Mucosa of stomach (tissue), 1 donor: ENCODE measurements around the gene MX1.
A peak's percentile ranks its signal among the peaks of the same experiment; 100 is the strongest.

Experiments used
- H3K27me3 ChIP-seq: one replicate; pipeline ENCODE4 v1.7.0; 2013; ENCODE audit warnings: mild to moderate bottlenecking, low read length; ENCODE audit not compliant: control insufficient read depth, insufficient read depth
- H3K36me3 ChIP-seq: one replicate; pipeline ENCODE4 v1.7.0; 2013; ENCODE audit warnings: low read length; ENCODE audit not compliant: control insufficient read depth, insufficient read depth
- H3K4me1 ChIP-seq: one replicate; pipeline ENCODE4 v1.7.0; 2013; ENCODE audit warnings: mild to moderate bottlenecking, low read length; ENCODE audit not compliant: control insufficient read depth, insufficient read depth
- H3K4me3 ChIP-seq: one replicate; pipeline ENCODE4 v1.7.0; 2013; ENCODE audit warnings: low read length
- H3K9ac ChIP-seq: one replicate; pipeline ENCODE4 v1.7.0; 2013; ENCODE audit warnings: mild to moderate bottlenecking, low read length, moderate library complexity
- H3K9me3 ChIP-seq: one replicate; pipeline ENCODE4 v1.7.0; 2013; ENCODE audit warnings: mild to moderate bottlenecking, low read length, moderate library complexity; ENCODE audit not compliant: control insufficient read depth
- donor health status: Pancreatic carcinoma.

The MX1 gene

DNA sequence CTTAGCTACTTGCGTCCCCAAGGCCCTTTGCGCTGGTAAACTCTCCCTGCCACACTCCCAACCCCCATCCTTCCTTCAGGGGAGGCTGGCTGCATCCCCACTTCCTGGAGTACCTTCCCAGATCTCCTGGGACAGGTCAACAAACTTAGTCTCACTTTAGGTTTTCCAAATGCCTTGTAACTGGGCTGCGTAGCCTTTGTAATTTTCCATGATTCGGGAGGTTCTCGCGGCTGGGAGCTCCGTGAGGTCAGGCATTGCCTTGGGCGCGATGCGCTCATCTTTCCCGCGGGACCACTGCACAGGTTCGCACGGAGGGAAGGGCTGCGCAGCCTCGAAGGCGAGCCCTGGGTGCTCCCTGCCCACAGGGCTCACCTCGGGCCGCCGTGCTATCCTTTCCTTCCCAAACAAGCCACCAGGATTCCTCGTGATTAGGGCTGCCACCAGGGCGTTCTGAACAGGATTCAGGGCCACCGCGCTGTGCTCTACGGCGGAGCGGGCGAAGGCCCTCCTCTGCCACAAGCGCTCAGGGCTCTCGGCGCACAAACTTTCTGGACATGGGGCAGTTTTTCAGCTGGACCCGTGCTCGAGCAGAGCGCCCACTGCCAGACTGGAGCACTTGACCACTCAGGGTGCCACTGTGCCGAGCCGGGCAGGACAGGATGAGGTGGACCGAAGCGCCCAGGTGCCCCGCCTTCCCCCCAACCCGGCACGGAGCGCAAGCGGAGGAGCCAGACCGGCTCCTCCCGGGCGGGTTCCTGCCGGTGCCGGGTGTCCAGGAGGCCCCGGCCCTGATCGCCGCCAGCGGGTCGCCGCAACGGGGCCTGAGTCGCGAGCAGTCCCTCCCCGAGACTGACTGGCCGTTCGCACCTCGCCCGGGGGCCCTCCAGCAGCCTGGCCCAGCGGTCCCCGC is 80.8 kb downstream of the MX1 start:
- peak overlapping the region; percentile 72 for H3K4me3 ChIP-seq
- no peaks in the 10 kb centered on the region for H3K9me3 ChIP-seq
- H3K4me1 ChIP-seq, result peaks cover 45% of the 10 kb centered on the region
- peak overlapping the region; percentile 94 for H3K9ac ChIP-seq
- H3K27me3 ChIP-seq, result peaks cover 9% of the 10 kb centered on the region
- H3K36me3 ChIP-seq, result no peaks in the 10 kb centered on the region

DNA sequence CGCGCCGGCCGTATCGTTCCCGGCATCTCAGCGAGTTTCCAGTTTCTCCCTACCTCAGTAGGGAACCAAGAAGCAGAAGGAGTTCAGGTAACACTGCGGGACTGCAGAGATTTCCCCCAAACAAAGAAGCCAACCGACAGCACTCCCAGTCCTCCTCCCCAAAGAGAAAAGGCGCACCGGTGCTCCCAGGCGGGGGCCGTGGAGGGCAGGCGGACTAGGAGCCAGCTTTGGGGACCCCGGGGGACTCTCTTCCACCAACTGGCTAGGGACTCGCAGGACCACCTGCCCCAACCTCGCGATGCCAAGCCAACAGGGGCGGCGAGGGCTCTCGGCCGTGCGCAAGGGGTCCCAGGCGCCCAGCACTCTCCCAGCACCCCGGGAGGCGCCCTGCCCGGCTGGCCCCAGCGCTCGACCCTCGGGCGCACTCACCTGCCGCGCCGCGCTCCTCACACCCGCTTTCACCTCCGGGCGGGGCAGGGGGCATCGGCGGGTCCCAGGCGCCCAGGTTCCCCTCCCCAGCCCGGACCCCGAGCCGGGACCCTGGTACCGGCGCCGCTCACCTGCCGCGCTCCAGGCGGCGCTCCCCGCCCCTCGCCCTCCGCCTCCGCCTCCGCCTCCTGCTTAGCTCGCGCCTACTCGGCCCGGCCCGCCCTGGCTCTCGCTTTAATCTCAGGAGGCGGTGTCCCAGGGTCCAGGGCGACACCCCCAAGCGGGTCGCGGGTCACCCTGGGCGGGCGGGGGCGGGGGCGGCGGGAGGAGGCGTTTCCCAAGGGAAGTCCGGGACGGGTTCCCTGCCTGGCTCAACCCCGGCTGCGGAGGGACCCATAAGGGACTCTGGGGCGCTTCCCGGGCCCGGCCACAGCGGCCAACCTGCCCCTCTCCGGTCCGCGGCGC is 81.7 kb downstream of the MX1 start, which contains the start of gene TMPRSS2:
Gene TMPRSS2 (minus strand): TSS at position 638 of the 894 bp plus-strand sequence. CDS start 10,025 bp downstream, outside the sequence.
- H3K4me1 ChIP-seq, result peaks cover 39% of the 10 kb centered on the region
- H3K4me3 ChIP-seq, result peak within 1 kb of the TSS; percentile 72
- no peaks in the 10 kb centered on the region for H3K36me3 ChIP-seq
- no peaks in the 10 kb centered on the region for H3K9me3 ChIP-seq
- H3K27me3 ChIP-seq, result peaks cover 9% of the 10 kb centered on the region
- peak within 1 kb of the TSS; percentile 94 for H3K9ac ChIP-seq

DNA sequence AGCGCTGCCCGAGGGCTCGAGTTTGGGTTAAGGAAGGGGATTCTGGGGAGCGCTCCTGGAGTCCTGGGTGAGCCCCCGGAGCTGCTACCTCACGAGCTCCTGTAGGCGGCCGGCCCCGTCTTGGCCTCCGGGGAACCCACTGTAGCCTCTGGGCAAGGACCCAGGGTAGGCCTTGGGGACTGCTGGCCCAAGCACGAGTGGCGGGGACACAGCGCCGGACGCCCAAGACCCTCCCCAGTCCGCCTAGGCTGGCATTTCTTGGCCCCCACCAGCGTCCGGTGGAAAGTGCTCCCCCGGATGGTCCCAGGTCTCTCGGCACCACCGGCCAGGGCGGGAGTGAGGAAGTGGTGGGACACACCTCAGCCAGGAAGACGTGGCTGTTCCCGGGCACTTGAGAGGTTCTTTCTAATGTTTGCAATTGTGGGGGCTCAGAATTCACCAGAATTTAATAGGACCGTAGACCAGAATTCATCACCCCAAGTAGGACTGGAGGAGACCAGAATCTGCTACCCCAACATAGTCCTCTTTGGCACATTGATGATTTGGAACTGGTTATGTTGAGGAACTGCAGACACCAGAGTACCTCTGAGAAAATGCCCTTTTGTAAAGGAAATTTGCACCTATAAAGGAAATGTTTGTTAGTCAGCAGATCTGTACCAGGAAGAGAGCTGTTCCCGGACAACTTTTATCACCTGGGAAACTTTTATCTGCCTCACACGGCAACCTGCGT is 82.5 kb downstream of the MX1 start:
- no peaks in the 10 kb centered on the region for H3K36me3 ChIP-seq
- no peaks in the 10 kb centered on the region for H3K9me3 ChIP-seq
- H3K4me3 ChIP-seq, result peak overlapping the region; percentile 31
- peaks cover 9% of the 10 kb centered on the region for H3K27me3 ChIP-seq
- peak overlapping the region; percentile 75 for H3K9ac ChIP-seq
- H3K4me1 ChIP-seq, result peaks cover 31% of the 10 kb centered on the region
